Activated CD8-positive, alpha-beta memory T cell treated with anti-CD3 and anti-CD28 coated beads for 48 hours (primary cell): Measurements from ENCODE around the gene SNTG2.
"Not testable (repeated sequence)": the region's sequence is repeated elsewhere in the genome, so short reads cannot be mapped to it uniquely, and the experiment has no call there.

Source experiments
- DNase-seq, 3 experiments: peaks; one replicate each; pipeline ENCODE4 v3.0.0-alpha.2; 2020; ENCODE audit warnings: low read depth in 2 of 3, low spot score in 2 of 3

Gene SNTG2

GRCh38 chr2:1088192-1088860 lies 137.7 kb downstream of the SNTG2 start:
- no peak for DNase-seq

- DNase-seq, result no peak
These were observed 138.3 kb downstream of the SNTG2 start for GRCh38 chr2:1088940-1089339.

GRCh38 chr2:1091895-1092585 lies 141.4 kb downstream of the SNTG2 start:
- no peak for DNase-seq

- DNase-seq, result not testable (repeated sequence)
These were observed 143.0 kb downstream of the SNTG2 start for GRCh38 chr2:1093668-1094067.

- DNase-seq, result no peak
These were observed 146.5 kb downstream of the SNTG2 start for GRCh38 chr2:1097101-1097500.

- DNase-seq, result no peak
These were observed 148.8 kb downstream of the SNTG2 start for GRCh38 chr2:1099418-1099817.

GRCh38 chr2:1101011-1101782 lies 150.5 kb downstream of the SNTG2 start:
- no peak for DNase-seq

- no peak for DNase-seq
These were observed 151.4 kb downstream of the SNTG2 start for GRCh38 chr2:1101982-1102590.

GRCh38 chr2:1104364-1104763 lies 153.7 kb downstream of the SNTG2 start:
- no peak for DNase-seq

GRCh38 chr2:1106344-1106743 lies 155.7 kb downstream of the SNTG2 start:
- not testable (repeated sequence) for DNase-seq

- DNase-seq, result no peak
These were observed 165.3 kb downstream of the SNTG2 start for GRCh38 chr2:1115843-1116539.

- DNase-seq, result no peak
These were observed 166.9 kb downstream of the SNTG2 start for GRCh38 chr2:1117569-1117968.

GRCh38 chr2:1125217-1125616 lies 174.6 kb downstream of the SNTG2 start:
- no peak for DNase-seq

GRCh38 chr2:1125633-1126370 lies 175.2 kb downstream of the SNTG2 start:
- no peak for DNase-seq

- no peak for DNase-seq
These were observed 179.3 kb downstream of the SNTG2 start for GRCh38 chr2:1129982-1130381.

- DNase-seq, result no peak
These were observed 180.3 kb downstream of the SNTG2 start for GRCh38 chr2:1130922-1131321.

GRCh38 chr2:1132328-1132969 lies 181.8 kb downstream of the SNTG2 start:
- peak in 2 of 3 experiments; percentile 5 to 18 for DNase-seq

- peak in 1 of 3 experiments; percentile 6 for DNase-seq
These were observed 183.2 kb downstream of the SNTG2 start for GRCh38 chr2:1133896-1134295.

- no peak for DNase-seq
These were observed 184.0 kb downstream of the SNTG2 start for GRCh38 chr2:1134629-1135028.

- no peak for DNase-seq
These were observed 185.4 kb downstream of the SNTG2 start for GRCh38 chr2:1136067-1136466.
